NCI-H2081 treated with DMSO at 0.1 percent for 48 hours (cell line): Measurements from ENCODE around the gene EPDR1.
"Not testable (repeated sequence)": the region's sequence is repeated elsewhere in the genome, so short reads cannot be mapped to it uniquely, and the experiment has no call there.

ENCODE experiments used
- DNase-seq: peaks from one replicate; lab custom pipeline; 2025; lab: John Stamatoyannopoulos, UW

Gene EPDR1

DNA sequence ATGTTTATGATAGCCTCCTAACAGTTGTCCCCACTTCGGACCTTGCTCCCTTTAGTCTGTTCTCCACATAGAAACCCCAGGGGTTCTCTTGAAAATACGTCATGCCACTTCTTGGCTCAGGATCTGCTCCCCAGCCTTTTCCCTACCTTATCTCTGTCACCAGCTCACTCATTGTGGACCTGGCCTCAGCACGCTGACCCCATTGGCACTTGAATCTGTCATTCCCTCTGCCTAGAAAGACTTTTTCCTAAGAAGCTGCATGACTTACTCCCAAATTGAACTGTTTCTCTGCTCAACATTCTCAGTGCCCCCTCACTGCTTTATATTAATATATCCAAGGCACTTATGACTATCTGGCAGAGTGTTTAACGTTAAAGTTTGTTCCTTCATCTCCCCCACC is 8.4 kb downstream of the EPDR1 start:
- no peak for DNase-seq

DNA sequence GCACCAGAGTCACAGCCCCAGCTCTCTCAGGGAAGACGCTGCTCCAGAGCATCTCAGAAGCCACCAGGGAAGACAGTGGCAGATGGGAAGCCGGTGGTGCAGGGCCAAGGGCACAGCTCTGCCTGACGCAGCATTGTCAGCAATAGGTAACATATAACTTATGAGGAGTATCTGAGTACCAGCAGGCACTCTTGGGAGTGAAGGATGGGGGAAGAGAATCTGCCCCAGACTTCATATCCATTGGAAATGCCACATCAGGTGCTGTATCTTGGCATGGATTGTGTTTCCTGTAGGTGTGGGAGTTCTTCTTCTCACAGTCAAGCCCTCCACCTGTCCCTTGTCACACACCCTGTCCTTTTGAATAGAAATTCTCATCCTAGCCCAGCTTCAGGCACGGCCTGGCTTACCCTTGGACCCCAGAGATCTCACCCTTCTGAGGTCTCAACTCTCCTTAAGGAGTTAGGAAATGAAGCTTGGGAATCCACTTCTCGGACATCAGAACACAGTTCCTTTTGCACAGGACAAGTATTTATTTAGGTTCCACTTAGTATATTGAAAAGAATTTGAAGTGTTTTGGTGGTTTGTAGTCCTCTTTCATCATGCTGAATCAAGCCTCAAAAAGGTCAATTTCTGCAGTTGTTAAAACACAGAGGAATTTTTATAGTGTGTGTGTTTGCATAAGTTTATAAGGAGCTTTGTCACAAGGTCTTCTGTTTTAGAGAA is 9.9 kb downstream of the EPDR1 start:
- DNase-seq, result no peak

DNA sequence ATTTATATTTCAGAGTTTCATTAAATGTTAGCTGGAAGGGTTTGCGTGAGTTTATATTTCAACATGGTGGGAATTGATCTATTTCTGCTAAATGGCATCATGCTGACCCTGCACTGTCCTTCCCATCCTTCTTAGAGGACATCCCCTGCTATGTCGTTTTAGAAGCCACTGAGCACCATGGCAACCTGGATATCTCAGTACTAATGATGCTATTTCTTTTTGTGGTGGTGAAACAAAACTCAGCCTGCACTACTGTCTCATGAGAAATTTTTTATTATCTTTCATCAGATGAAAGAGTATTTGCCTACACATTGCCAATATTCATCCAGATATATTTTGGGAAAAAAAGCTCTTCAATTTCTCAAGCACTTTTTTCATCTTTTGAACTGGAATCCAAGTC is 12.1 kb downstream of the EPDR1 start:
- DNase-seq, result no peak

DNA sequence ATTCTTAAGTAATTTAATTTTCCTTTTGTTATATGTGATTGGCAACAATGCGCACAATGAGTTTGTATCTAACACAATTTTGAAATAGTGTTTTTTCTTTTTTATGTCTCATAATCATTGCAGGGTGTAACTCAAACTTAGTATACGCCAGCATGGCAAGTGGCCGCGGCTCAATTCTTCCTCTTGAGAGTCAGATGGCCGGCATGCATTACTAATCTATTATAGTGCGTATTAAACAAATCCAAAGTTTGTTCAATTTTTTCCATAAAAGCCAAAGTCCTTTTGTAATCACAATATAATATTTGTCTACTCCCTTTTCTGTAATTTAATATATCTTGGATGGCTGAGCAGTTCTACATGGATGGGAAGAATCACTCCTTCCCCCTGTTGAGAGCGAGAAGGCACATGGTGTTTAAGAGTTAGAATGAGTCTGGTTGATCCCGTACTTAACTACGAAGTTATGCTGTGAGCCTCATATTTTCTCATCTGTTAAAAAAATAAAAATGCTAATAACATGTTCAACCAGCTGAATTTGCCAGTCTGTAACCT is 12.7 kb downstream of the EPDR1 start:
- DNase-seq, result no peak

DNA sequence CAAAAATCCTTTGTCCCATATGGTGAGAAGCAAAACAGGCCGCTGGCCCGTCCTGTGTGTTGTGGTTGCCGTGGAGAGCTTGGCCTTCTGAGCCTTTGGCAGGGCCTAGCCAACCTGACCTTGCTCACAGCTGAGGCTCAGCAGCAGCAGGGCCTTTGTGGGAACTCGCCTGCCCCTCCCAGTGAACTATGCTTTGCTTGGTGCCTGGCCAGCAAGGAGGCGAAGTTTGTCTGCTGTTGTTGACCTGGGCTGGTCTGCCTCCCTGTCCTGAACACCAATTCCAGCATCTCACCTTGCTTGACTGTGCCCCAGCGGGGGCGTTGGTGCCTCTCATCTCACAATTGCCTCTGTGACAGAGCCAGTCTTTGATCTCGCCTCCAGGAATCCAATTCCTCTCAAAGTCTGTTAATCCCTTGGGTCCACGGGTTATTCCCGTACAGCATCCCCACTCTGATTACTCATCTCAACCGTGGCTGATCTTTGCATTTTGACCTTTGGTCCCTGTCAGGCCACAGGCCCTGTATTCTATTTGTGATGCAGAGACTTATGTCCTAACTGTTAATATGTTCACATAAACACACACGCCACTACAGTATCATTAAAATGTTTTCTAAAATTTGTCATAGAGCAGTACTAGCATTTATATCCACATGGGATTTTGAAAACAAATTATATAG is 22.6 kb downstream of the EPDR1 start:
- DNase-seq, result no peak

DNA sequence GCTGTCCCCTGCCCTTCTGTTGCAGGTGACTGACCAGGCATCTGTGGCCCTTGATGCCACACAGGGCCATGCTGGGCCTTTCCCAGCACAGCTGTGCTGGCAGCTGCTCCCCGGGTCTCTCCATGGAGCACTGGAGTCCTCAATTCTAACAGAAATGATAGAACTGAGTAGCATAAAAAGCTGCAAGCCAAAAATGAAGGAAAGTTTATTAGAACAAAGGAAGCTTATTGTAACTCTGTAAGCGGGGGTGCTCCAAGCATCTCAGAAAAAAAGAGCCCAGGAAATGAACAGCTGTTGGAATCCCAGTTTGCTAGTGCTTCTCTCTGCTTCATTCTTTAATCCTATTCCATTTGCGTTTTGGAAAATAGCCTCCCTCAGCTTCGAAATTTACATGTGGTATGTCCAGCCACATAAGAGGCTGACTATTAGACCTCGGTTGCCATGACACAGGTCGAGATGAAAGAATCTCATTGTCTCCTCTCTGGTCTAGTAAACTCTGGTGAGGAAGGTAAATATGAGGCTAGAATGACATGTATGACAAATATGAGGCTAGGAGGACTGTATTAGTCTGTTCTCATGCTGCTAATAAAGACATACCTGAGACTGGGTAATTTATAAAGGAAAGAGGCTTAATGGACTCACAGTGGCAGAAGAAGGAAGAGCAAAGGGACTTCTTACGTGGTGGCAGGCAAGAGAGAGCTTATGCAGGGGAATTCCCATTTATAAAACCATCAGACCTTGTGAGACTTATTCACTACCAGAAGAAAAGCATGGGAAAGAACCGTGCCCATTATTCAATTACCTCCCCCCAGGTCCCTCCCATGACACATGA is 23.7 kb downstream of the EPDR1 start:
- DNase-seq, result no peak

DNA sequence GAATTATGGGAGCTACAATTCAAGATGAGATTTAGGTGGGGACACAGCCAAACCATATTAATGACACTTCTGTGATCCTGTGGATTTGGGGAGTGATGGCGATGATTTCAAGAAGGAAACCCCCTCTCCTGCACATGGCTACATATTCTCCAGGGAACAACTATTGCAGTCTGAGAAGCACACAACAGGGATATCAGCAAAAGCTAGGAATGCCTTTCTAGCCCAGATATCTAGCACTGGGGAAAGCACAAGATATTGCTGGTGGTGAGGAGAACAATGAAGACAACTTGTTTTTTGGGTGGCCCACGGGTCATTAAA is 24.3 kb downstream of the EPDR1 start:
- no peak for DNase-seq

DNA sequence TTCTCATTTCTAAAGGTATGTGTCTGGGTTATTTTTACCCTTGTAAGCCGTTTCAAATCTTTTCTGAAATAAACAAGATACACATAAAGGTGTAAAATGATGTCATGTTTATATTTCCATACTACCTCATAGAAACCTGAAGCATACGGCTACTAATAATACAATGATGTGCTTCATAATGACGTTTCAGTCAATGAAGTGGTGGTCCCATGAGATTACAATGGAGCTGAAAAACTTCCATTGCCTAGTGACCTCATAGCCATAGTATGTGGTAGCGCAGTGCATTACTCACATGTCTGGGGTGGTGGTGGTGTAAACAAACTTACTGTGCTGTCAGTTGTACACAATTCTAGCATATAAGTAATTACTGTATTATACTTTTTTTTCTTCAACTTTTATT is 24.9 kb downstream of the EPDR1 start:
- no peak for DNase-seq

DNA sequence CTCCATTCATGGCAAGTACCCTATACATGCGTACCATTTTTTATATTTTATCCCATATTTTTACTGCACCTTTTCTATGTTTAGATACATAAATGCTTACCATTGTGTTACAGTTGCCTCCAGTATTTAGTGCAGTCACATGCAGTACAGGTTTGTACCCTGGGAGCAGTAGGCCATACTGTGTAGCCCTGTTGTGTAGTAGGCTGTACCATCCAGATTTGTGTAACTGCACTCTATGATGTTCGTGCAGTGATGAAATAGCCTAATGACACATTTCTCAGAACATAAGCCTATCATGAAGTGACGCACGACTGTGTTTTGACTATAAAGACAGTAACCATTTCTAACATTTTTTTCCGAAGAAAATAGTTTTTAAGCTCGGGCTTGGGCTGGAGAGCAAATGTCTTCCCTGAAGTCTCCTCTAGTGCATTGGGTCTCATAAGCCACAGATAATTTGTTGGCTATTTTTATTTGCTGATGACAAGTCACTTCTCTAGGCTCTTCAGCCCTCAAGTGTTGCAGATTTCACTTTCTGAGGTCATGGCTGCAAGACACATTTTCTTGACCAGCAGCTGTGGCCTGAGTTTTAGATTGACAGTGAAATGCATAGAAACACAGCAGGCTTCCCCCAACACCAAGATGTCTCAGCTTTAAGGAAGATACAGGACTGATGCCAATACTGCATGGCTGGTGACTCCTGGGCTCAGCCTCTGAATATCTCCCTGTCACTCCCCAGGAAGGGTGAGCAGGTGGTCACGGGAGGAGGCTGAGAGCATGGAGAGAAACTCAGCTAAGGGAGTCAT is 26.9 kb downstream of the EPDR1 start:
- DNase-seq, result no peak

DNA sequence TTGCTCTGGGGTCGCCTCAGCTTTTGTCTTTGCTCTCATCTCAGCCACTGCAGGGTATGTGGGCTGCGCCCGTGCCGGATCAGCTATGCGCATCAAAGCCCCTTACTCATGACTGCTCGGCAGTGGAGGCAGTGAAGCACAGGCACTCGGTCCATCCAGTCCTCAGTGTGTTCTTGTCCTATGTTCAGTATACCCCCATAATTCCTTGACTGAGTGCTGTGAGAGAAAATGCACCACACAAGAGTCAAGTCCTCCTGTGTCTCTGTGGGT is 27.4 kb downstream of the EPDR1 start:
- no peak for DNase-seq

DNA sequence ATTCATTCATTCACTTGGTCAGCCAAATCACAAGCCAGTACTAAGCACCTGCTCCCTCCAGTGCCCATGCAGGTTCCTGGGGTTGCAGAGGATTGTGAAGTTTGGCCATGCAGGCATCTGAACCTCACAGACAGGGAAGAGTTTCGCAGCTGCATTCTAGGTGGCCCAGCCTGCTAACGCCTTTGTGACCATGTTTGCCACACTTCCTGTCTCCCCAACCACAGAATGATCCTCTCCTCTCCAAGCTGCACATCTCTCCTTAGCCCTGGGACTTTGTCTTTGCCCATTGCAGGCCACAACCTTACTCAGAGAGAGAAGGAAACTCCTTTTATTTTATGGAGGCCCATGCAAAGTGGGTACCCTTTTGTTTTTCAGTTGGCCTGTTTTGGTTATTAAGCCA is 31.8 kb downstream of the EPDR1 start:
- DNase-seq, result no peak

DNA sequence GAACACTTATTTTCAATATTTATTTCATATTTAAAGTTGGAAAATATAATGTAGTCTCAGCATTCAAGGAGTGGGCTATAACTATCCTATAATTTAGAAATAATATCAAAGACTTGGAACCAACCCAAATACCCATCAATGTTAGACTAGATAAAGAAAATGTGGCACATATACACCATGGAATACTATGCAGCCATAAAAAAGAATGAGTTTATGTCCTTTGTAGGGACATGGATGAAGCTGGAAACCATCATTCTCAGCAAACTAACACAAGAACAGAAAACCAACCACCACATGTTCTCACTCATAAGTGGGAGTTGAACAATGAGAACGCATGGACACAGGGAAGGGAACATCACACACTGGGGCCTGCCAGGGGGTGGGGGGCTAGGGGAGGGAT is 33.8 kb downstream of the EPDR1 start:
- DNase-seq, result not testable (repeated sequence)

DNA sequence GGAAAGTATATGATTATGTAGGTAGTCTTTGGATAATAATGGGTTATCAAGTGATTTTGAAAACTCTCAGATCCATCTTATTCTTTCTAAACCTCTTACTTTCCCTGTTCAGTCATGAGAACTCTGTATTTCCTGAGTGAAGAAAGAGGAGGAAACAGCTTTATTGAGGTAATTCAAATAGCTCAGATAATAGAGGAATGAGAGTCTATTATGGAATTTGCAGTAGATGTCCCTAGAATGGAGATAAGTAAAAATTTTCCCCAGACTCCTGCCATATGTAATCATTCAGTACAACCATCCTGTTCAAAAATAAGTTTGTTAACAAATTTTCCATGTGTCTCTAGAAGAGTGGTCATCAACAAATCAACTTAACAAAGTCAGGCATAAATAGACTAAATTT is 36.4 kb downstream of the EPDR1 start:
- no peak for DNase-seq

DNA sequence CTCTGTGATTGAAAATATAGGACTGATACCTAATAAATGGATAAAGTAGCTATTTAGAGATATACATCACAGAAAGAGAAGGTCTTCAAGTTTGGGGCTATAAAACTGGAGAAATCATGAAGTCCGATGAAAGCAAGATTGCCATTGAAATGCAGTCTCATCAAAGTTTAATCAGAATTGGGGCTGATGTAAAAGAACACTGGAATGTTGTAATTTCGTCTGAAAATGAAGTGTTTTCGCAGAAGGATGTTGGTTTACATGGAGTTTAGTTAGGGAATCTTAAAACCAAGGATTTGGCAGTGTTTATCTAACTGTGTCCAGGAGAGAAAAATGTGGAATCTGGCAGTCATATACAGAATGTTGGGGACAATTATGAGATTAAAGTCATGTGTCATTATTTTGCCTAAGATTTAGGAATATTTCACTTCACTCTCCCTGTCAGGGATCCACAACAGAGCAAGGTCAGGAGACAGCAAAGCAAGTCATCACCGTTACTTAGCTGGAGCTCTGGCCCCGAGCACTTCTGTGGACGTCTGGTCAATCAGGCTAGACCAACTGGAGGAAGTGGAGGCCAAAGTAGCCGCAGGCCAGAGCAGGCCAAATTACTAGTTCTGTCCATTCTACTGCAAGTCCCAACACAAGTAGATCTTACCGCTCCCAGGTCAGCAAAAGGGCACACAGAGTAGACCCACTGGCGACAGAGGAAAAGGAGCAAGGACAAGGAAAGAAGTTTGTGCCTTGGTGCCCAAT is 37.0 kb downstream of the EPDR1 start:
- no peak for DNase-seq

DNA sequence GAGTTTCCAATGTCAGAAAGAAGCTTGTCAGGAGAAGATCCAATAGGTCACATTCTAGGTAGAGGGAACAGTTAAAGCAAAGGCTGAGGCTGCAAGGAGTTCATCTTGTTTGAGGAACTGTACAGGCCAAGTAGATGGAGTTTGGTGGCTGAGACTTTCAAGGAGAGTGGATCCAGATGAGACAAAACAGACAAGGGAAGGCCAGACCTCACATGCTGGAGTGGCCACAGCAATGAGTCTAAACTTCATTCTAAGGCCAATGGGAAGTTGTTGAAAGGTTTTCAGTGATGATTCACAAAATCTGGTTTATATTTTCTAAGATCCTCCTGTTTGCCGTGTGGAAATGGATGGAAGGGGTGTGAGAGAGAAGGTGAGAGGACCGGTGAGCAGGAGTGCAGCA is 40.0 kb downstream of the EPDR1 start:
- no peak for DNase-seq

DNA sequence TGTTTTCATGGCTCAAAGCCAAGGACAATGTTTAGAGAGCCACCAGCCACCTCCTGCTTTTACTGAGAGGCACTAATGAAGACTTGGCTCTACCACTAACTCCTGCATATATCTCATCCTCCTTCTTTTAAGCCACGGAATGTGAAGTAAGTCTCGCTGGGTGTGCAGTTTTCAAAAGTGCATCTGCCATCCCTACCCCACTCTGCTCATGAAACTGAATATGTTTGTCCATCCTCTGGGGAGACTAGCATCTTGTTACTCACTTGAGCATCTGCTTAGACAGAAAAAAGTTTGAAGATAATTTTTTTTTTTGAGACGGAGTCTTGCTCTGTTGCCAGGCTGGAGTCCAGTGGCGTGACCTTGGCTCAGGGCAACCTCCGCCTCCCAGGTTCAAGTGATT is 40.8 kb downstream of the EPDR1 start:
- DNase-seq, result no peak

DNA sequence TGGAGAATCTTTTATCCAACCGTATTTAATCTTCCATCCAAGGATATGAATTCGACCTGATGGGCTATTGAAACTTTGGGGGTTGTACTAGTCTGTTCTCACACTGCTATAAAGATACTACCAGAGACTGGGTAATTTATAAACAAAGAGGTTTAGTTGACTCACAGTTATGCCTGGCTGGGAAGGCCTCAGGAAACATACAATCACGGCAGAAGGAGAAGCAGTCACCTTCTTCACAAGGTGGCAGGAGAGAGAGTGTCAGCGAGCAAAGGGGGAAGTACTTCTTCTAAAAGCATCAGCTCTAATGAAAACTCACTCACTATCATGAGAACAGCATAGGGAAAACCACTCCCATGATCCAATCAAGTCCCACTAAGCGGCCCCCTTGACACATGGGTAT is 43.8 kb downstream of the EPDR1 start:
- DNase-seq, result no peak

DNA sequence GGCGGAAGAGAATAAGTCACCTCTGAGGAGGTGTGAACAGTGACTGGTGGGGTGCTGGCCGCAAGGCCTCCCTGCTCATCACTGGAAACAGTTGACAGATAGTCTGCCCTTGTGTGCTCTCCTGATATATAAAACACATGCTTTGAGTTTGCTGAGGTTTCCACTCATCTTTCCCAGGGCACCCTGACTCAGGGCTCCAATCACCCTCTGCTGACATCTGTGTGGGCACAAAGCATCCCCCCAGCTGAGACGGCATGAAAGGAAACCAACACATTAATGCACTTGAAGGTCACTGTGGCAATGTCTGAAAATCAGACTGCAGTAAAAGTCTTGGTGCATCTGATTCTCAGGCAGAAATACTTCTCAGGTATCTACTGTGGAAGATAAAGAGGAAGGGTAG is 49.8 kb downstream of the EPDR1 start:
- no peak for DNase-seq

DNA sequence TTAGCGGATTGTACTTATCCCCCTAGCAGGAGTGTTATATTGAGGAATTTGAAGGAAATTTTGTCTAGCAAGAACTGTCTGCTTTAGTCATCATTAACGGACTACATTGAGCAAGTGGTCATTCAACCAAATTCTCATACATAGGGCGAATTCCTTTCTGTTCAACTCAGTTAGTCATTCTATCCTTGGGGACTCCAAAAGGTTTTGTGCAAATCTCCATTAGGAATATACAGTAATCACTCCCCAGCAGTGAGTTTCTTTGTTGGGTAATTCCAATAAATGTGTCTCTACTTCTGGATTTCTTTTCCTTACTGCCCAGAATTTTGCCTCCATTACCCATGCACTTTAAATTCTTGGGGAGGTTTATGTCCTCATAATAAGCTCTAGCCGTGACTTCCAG is 51.1 kb downstream of the EPDR1 start:
- no peak for DNase-seq

DNA sequence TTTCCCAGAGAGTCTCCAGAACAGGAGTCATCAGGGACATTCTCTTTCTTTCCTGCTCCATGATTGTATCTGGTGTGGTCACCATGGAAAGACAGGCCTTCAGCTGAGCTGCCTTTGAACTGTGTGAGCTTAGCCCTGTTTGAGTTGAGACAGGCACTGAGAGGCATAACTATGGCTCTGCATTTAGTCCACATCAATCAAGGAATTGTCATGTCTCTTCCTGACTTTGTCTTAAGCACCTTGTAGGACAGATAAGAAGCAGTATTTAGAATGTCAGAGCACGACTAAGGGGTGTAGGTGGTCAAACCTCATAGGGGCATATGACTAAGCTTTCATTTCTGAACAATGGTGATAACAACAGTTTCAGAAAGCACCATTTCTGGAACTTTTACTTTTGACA is 53.5 kb downstream of the EPDR1 start:
- no peak for DNase-seq

DNA sequence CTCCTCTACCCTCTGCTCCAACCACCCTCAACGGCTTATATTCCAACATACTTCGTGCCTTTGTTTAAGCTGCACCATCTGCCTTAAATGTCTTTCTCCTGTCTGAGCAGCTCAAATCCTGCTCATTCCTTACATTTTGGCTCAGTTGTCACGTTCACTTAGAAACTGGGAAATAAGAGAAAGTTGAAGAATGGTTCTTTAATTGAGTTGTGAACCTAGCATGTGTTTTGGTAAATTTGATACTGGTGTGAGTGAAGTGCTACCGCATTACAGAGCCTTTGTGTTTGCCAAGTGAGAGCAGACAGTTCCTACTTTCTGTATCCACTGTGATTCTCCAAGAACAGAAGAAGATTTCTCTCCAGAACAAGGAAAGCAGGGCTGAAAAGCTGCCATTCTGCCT is 54.3 kb downstream of the EPDR1 start:
- DNase-seq, result no peak

DNA sequence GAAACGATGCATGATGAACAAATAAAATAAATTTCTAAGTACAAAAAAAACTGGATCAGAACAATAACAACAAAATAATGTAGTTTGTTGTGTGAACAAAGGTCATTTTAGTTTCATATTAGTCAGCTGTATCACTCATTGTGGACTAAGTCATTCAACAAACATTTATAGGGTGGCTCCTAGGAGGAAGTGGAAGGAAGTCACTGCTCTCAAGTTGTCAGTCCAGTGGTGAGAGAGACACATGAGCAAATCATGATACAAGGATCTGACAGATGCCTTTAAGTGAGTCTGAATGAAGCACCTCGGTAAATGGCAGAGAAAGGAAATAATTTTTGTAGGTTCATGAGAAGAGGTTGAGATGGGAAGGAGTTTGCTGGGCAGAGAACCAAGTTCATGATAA is 56.8 kb downstream of the EPDR1 start:
- no peak for DNase-seq
